SU-DHL-6 (cell line): ENCODE measurements around the gene VAC14.

Experiments
- H2AFZ ChIP-seq: fragments of 200-600 bp; sonication (generic); 2 replicates; pipeline ENCODE4 v1.6.1; 2014; ENCODE audit warnings: low read depth, mild to moderate bottlenecking, moderate library complexity, mixed read lengths, antibody characterized with exemption, low read length; ENCODE audit not compliant: severe bottlenecking
- H3F3A ChIP-seq: fragments of 200-600 bp; shearing (Covaris generic); 2 replicates; pipeline ENCODE4 v1.6.0; 2016; ENCODE audit warnings: antibody characterized with exemption, mild to moderate bottlenecking; ENCODE audit not compliant: insufficient read depth
- H3K27ac ChIP-seq: fragments of 200-600 bp; sonication (generic); 2 replicates; pipeline ENCODE4 v1.5.1; 2016; ENCODE audit warnings: low read depth, mild to moderate bottlenecking, low read length, moderate library complexity, mixed read lengths
- H3K27me3 ChIP-seq: fragments of 200-600 bp; sonication (generic), shearing (Covaris generic); 2 replicates; pipeline ENCODE4 v1.6.0; 2014; ENCODE audit warnings: mild to moderate bottlenecking, low read length
- H3K36me3 ChIP-seq: fragments of 200-600 bp; sonication (generic); 2 replicates; pipeline ENCODE4 v1.6.1; 2014; ENCODE audit warnings: mild to moderate bottlenecking, low read length, mixed read lengths
- H3K4me2 ChIP-seq: fragments of 300-600, 200-600 bp; shearing (Covaris generic), sonication (generic); 2 replicates; pipeline ENCODE4 v1.6.0; 2014; ENCODE audit warnings: low read length, low read depth, mild to moderate bottlenecking; ENCODE audit not compliant: poor library complexity, severe bottlenecking
- H3K4me3 ChIP-seq: fragments of 200-600 bp; sonication (generic); 2 replicates; pipeline ENCODE4 v1.5.1; 2014; ENCODE audit warnings: antibody characterized with exemption, low read length, mild to moderate bottlenecking, mixed read lengths; ENCODE audit not compliant: insufficient read depth, poor library complexity, severe bottlenecking
- H3K79me2 ChIP-seq: fragments of 200-600 bp; sonication (generic); 2 replicates; pipeline ENCODE4 v1.6.1; 2014; ENCODE audit warnings: mild to moderate bottlenecking, low read length, moderate library complexity; ENCODE audit not compliant: insufficient read depth
- H3K9ac ChIP-seq: fragments of 200-600 bp; sonication (generic); 2 replicates; pipeline ENCODE4 v1.7.0; 2014; ENCODE audit warnings: mild to moderate bottlenecking, low read length
- H3K9me2 ChIP-seq: fragments of 200-600 bp; sonication (generic); replicated peaks from 2 replicates; pipeline ENCODE4 v1.6.1; 2014; ENCODE audit warnings: low read length; ENCODE audit not compliant: insufficient read depth
- H3K9me3 ChIP-seq: fragments of 200-600 bp; sonication (generic); 2 replicates; pipeline ENCODE4 v1.6.1; 2014; ENCODE audit warnings: low read length, mixed read lengths; ENCODE audit not compliant: insufficient read depth
- H4K20me1 ChIP-seq: fragments of 200-600 bp; sonication (generic); 2 replicates; pipeline ENCODE4 v1.6.1; 2014; ENCODE audit warnings: low read depth, mild to moderate bottlenecking, antibody characterized with exemption, low read length, moderate library complexity, mixed read lengths
- CTCF ChIP-seq: fragments of 200-600 bp; sonication (generic); IDR thresholded peaks from one replicate; pipeline ENCODE4 v1.5.1; 2017; ENCODE audit warnings: antibody characterized with exemption, mild to moderate bottlenecking, low read length, moderate library complexity; ENCODE audit not compliant: insufficient read depth, poor library complexity, severe bottlenecking
- EZH2phosphoT487 ChIP-seq: fragments of 200-600 bp; sonication (generic), shearing (Covaris generic); conservative IDR thresholded peaks from 2 replicates; pipeline ENCODE4 v1.6.1; 2018; ENCODE audit warnings: mild to moderate bottlenecking, antibody characterized with exemption, low read length, moderate library complexity, mixed read lengths

Gene VAC14

GRCh38 chr16:70649300-70649699, 151.7 kb downstream of the VAC14 start:
- H3K4me2 ChIP-seq, result no peak overlapping the region
- no peak overlapping the region for H2AFZ ChIP-seq
- H3K79me2 ChIP-seq, result no peaks in the 10 kb centered on the region
- TF ChIP-seq EZH2phosphoT487, result no peak
- TF ChIP-seq CTCF, result no peak
- H3K27me3 ChIP-seq, result no peaks in the 10 kb centered on the region
- H3K4me3 ChIP-seq, result no peak overlapping the region
- H3K9me2 ChIP-seq, result no peaks in the 10 kb centered on the region
- no peaks in the 10 kb centered on the region for H3K36me3 ChIP-seq
- no peak overlapping the region for H3K27ac ChIP-seq
- H4K20me1 ChIP-seq, result no peaks in the 10 kb centered on the region
- H3K9me3 ChIP-seq, result no peaks in the 10 kb centered on the region
- H3F3A ChIP-seq, result no peaks in the 10 kb centered on the region
- H3K9ac ChIP-seq, result no peak overlapping the region

GRCh38 chr16:70648606-70649005, 152.4 kb downstream of the VAC14 start:
- Histone ChIP-seq H3K27me3 (no peaks in the 10 kb centered on the region), H3F3A (no peaks in the 10 kb centered on the region), H2AFZ (no peak overlapping the region), H3K4me2 (no peak overlapping the region), H3K79me2 (no peaks in the 10 kb centered on the region), H3K36me3 (no peaks in the 10 kb centered on the region), H3K9me2 (no peaks in the 10 kb centered on the region), H3K4me3 (no peak overlapping the region), H4K20me1 (no peaks in the 10 kb centered on the region), H3K9me3 (no peaks in the 10 kb centered on the region), H3K9ac (no peak overlapping the region), H3K27ac (no peak overlapping the region)
- no peak for TF ChIP-seq CTCF
- no peak for TF ChIP-seq EZH2phosphoT487

- TF ChIP-seq CTCF (no peak), EZH2phosphoT487 (no peak)
- no peaks in the 10 kb centered on the region for H3K9me2 ChIP-seq
- no peak overlapping the region for H3K4me2 ChIP-seq
- H3K27ac ChIP-seq, result no peak overlapping the region
- no peak overlapping the region for H2AFZ ChIP-seq
- no peaks in the 10 kb centered on the region for H3F3A ChIP-seq
- H3K4me3 ChIP-seq, result no peak overlapping the region
- H3K9me3 ChIP-seq, result no peaks in the 10 kb centered on the region
- H4K20me1 ChIP-seq, result no peaks in the 10 kb centered on the region
- no peaks in the 10 kb centered on the region for H3K27me3 ChIP-seq
- no peaks in the 10 kb centered on the region for H3K79me2 ChIP-seq
- H3K36me3 ChIP-seq, result no peaks in the 10 kb centered on the region
- H3K9ac ChIP-seq, result no peak overlapping the region
Measured at GRCh38 chr16:70647441-70648359, 153.3 kb downstream of the VAC14 start.
